ENCODE results near the gene LY6G6C.

Gene LY6G6C

DNA sequence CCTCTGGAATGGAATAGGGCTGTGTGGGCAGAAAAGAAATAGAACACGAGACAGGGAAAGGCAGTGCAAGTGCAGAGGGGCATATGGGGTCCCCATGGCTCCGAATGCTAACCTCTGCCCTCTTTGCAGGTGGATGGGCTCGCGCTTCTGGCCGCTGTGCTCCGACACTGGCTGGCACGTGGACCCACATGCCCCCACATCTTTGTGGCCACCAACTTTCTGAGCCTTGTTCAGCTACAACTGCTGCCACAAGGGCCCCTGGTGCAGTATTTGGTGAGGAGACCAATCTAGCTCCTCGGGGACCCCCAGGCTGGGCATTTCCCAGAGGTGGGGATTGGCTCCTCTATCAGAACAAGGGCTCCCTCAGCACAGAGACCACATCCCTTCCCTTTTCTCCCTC, 39.8 kb upstream of the LY6G6C start:
- ChIA-PET CTCF (no interaction called here), POLR2A (no interaction called here)
- DNase-seq (ENCODE audit: extremely low spot score), result no peak
- TF ChIP-seq BHLHE40 (IDR thresholded peaks at IDR 0.05; ENCODE audit: borderline replicate concordance) (no peak), L3MBTL2 (conservative IDR thresholded peaks at IDR 0.05) (no peak), ARNT (IDR thresholded peaks at IDR 0.05) (no peak), FOXK2 (IDR thresholded peaks at IDR 0.05) (no peak), LEF1 (IDR thresholded peaks at IDR 0.05; ENCODE audit: borderline replicate concordance) (no peak), CTBP1 (IDR thresholded peaks at IDR 0.05; ENCODE audit: borderline replicate concordance) (no peak), ELF4 (IDR thresholded peaks at IDR 0.05) (no peak), TARDBP (IDR thresholded peaks at IDR 0.05) (no peak), SP1 (IDR thresholded peaks at IDR 0.05) (no peak), NFRKB (IDR thresholded peaks at IDR 0.05) (no peak), FOXA1 (IDR thresholded peaks at IDR 0.05) (no peak), HDGF (IDR thresholded peaks at IDR 0.05; ENCODE audit: borderline replicate concordance) (no peak), ZNF384 (IDR thresholded peaks at IDR 0.05) (no peak), SUZ12 (IDR thresholded peaks at IDR 0.05) (no peak), FOXM1 (IDR thresholded peaks at IDR 0.05; ENCODE audit: borderline replicate concordance) (no peak)
- TF ChIP-seq, protein P1, sequence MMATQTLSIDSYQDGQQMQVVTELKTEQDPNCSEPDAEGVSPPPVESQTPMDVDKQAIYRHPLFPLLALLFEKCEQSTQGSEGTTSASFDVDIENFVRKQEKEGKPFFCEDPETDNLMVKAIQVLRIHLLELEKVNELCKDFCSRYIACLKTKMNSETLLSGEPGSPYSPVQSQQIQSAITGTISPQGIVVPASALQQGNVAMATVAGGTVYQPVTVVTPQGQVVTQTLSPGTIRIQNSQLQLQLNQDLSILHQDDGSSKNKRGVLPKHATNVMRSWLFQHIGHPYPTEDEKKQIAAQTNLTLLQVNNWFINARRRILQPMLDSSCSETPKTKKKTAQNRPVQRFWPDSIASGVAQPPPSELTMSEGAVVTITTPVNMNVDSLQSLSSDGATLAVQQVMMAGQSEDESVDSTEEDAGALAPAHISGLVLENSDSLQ (IDR thresholded peaks at IDR 0.05), result no peak

DNA sequence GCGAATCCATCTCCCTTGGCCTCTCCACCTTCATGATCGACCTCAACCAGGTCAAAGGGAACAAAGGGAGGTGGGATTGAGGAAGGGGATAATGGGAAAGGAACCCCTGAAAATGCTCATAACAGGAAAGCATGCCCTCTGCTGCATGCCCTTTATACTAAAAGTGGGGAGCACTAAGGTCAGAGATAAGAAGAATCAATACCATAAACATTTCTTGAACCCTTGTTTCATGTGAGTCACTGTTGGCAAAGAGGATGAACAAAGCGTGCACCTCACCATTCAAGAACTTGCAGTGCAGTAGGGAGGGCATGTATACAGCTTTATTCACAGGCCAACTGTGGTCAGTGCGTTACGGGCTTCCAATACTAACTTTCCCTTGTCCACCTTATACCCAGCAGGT, 39.2 kb upstream of the LY6G6C start:
- no peak for DNase-seq (ENCODE audit: extremely low spot score)
- POLR2A ChIA-PET, result interaction anchor here (0.9 to 1.0 kb wide), 2 partner anchors 12 to 46 kb away, joined by 3 read pairs; partner anchors contain the start of gene LSM2
- CTCF ChIA-PET, result interaction anchor here (1.1 kb wide), 1 partner anchor 9 kb away, joined by 3 read pairs; no protein-coding TSS in a partner anchor
- TF ChIP-seq ZNF384 (IDR thresholded peaks at IDR 0.05) (no peak), L3MBTL2 (conservative IDR thresholded peaks at IDR 0.05) (no peak), FOXK2 (IDR thresholded peaks at IDR 0.05) (no peak), SP1 (IDR thresholded peaks at IDR 0.05) (no peak), FOXA1 (IDR thresholded peaks at IDR 0.05) (no peak), FOXM1 (IDR thresholded peaks at IDR 0.05; ENCODE audit: borderline replicate concordance) (no peak), ELF4 (IDR thresholded peaks at IDR 0.05) (no peak), NFRKB (IDR thresholded peaks at IDR 0.05) (no peak), HDGF (IDR thresholded peaks at IDR 0.05; ENCODE audit: borderline replicate concordance) (no peak), BHLHE40 (IDR thresholded peaks at IDR 0.05; ENCODE audit: borderline replicate concordance) (no peak)
- TF ChIP-seq, protein P1 (IDR thresholded peaks at IDR 0.05), result no peak

DNA sequence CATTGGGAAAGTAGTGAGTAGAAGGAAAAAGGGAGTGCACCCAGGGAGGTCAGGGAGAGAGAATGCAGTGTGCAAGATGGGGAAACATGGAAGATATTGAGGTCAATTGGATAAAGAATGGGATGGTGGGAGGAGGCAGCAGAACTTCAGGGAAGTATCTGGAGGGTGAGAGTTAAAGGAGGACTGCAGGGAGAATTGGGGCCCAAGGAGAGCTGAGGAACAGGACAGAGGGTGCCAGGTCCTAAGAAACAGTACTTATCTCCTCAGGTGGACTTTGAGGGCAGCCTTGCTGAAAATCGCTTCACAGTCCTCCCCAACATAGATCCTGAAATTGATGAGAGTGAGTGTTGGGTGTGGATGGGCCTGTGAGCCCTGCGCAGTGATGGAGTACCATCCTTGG, 36.7 kb upstream of the LY6G6C start:
- no peak for DNase-seq (ENCODE audit: extremely low spot score)
- CTCF ChIA-PET, result interaction anchor here (0.6 kb wide), 1 partner anchor 26 kb away, joined by 3 read pairs; no protein-coding TSS in a partner anchor
- POLR2A ChIA-PET, result interaction anchor here (0.6 to 2.7 kb wide), 3 partner anchors 18 to 29 kb away, joined by 4 to 22 read pairs (median 5); partner anchors contain the start of genes DDAH2 and MSH5
- no peak for TF ChIP-seq NFRKB (IDR thresholded peaks at IDR 0.05)
- TF ChIP-seq L3MBTL2 (conservative IDR thresholded peaks at IDR 0.05), result no peak
- no peak for TF ChIP-seq SP1 (IDR thresholded peaks at IDR 0.05)
- no peak for TF ChIP-seq HDGF (IDR thresholded peaks at IDR 0.05; ENCODE audit: borderline replicate concordance)
- no peak for TF ChIP-seq SUZ12 (IDR thresholded peaks at IDR 0.05)
- TF ChIP-seq TARDBP (IDR thresholded peaks at IDR 0.05), result no peak
- TF ChIP-seq LEF1 (IDR thresholded peaks at IDR 0.05; ENCODE audit: borderline replicate concordance), result no peak
- TF ChIP-seq FOXK2 (IDR thresholded peaks at IDR 0.05), result no peak
- TF ChIP-seq BHLHE40 (IDR thresholded peaks at IDR 0.05; ENCODE audit: borderline replicate concordance), result no peak
- no peak for TF ChIP-seq ELF4 (IDR thresholded peaks at IDR 0.05)
- TF ChIP-seq CTBP1 (IDR thresholded peaks at IDR 0.05; ENCODE audit: borderline replicate concordance), result no peak
- no peak for TF ChIP-seq ZNF384 (IDR thresholded peaks at IDR 0.05)
- TF ChIP-seq FOXM1 (IDR thresholded peaks at IDR 0.05; ENCODE audit: borderline replicate concordance), result no peak
- TF ChIP-seq, protein P1 (IDR thresholded peaks at IDR 0.05), result no peak
- no peak for TF ChIP-seq ARNT (IDR thresholded peaks at IDR 0.05)
- no peak for TF ChIP-seq FOXA1 (IDR thresholded peaks at IDR 0.05)

DNA sequence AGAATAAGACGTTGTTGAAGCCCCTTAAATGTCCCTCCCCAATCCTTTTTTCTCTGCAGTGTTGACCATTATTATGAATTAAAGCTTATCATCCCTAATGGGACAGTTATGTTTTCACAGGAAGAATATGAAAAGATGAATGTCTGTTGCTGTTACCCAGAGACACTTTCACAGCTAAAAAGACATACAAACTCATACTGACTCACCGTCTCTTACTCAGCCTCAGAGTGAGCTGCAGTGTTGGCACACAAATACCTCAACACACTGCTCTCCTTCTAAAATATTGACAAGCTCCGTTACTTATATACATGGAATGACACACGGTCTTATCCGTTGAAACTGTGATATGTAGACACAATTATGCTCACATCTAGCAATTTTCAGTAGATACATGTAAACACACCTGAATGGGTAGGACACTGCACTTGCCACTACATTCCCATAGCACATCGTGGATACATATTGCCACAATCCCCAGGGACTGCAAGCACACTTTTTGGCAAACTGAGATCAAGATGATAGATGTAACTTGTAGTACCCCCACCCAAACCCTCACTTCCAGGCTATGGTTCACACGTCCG, 31.3 kb upstream of the LY6G6C start:
- ChIA-PET CTCF (interaction anchor here (1.3 to 2.5 kb wide), 2 partner anchors 17 to 23 kb away, joined by 3 to 7 read pairs; no protein-coding TSS in a partner anchor), POLR2A (interaction anchor here (0.6 to 5.3 kb wide), 7 partner anchors 13 to 205 kb away, joined by 3 to 57 read pairs (median 3); partner anchors contain the start of genes CLIC1, HSPA1B, MSH5 and NFKBIL1)
- DNase-seq (ENCODE audit: extremely low spot score), result no peak

DNA sequence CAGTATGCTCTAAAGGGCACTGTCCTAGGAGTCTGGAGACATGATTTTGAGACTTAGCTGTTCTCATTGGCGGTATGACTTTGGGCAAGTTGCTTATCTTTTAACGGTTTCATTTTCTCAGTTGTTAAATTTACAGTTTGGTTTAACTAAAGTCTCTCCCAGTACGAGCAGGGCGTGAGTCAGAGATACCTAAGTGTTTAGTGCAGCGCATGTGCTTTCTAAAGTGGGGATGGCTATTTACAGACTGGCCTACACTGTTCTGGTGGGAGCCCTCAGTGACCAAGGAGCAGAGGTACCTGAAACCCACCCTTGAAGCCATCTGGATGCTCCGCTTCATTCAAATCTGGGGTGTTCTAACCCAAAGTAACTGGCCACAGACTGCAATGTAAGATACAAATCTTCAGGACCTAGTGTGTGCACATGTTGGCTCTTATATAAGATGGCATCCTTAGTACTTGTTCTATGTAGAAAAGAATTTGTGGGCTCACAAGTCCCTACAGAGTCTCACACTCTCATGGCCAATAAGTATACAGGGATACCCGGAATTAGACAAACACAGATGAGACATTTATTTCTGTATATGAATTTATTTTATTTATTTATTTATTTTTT, 29.0 kb upstream of the LY6G6C start:
- POLR2A ChIA-PET, result interaction anchor here (1.0 to 5.3 kb wide), 2 partner anchors 12 to 20 kb away, joined by 3 to 57 read pairs; partner anchors contain the start of genes CLIC1 and MSH5

More for the DNA sequence above, 31.3 kb upstream of the LY6G6C start:
- TF ChIP-seq SUZ12 (IDR thresholded peaks at IDR 0.05) (no peak), FOXA1 (IDR thresholded peaks at IDR 0.05) (no peak), ARNT (IDR thresholded peaks at IDR 0.05) (no peak), ELF4 (IDR thresholded peaks at IDR 0.05) (no peak), LEF1 (IDR thresholded peaks at IDR 0.05; ENCODE audit: borderline replicate concordance) (no peak)

More for the DNA sequence above, 29.0 kb upstream of the LY6G6C start:
- CTCF ChIA-PET, result no interaction called here
- no peak for DNase-seq (ENCODE audit: extremely low spot score)
- TF ChIP-seq HDGF (IDR thresholded peaks at IDR 0.05; ENCODE audit: borderline replicate concordance), result no peak

Data from HEK293T (cell line).